DND-41 (cell line): ENCODE results near the gene ZFYVE28.

Experiments
- ATAC-seq: fragments of 200-7000 bp; cut with Tn5 transposase; 3 replicates; pipeline ENCODE4 v1.9.1; 2021; ENCODE audit warnings: low read depth; ENCODE audit not compliant: insufficient read depth
- DNase-seq: peaks from one replicate; pipeline ENCODE4 v3.0.0-alpha.2; 2020
- H2AFZ ChIP-seq: 2 replicates; pipeline ENCODE4 v1.6.0; 2012; ENCODE audit warnings: low read depth, low read length
- H3K27ac ChIP-seq: 2 replicates; pipeline ENCODE4 v1.5.1; 2012; ENCODE audit warnings: low read length, inconsistent platforms
- H3K27me3 ChIP-seq: fragments of 200-600 bp; sonication (generic); 2 replicates; pipeline ENCODE4 v1.6.0; 2012; ENCODE audit warnings: low read length, mild to moderate bottlenecking, inconsistent platforms; ENCODE audit not compliant: insufficient read depth, poor library complexity
- H3K36me3 ChIP-seq: 2 replicates; pipeline ENCODE4 v1.5.1; 2012; ENCODE audit warnings: low read length, inconsistent platforms; ENCODE audit not compliant: insufficient read depth
- H3K4me1 ChIP-seq: 2 replicates; pipeline ENCODE4 v1.5.1; 2012; ENCODE audit warnings: mild to moderate bottlenecking, low read length; ENCODE audit not compliant: insufficient read depth
- H3K4me2 ChIP-seq: 2 replicates; pipeline ENCODE4 v1.6.0; 2012; ENCODE audit warnings: mild to moderate bottlenecking, moderate library complexity, low read length, inconsistent platforms; ENCODE audit not compliant: insufficient read depth
- H3K4me3 ChIP-seq, 2 experiments: fragments of 200-600 bp in 1 of 2; shearing (Covaris generic) in 1 of 2; 2 replicates each; pipeline ENCODE4 v1.5.1; 2012 to 2016; ENCODE audit warnings: inconsistent platforms in 2 of 2, low read length in 2 of 2, mild to moderate bottlenecking in 2 of 2, low read depth in 1 of 2, moderate library complexity in 1 of 2
- H3K79me2 ChIP-seq: 2 replicates; pipeline ENCODE4 v1.6.0; 2012; ENCODE audit warnings: low read length, inconsistent platforms; ENCODE audit not compliant: insufficient read depth
- H3K9ac ChIP-seq: 2 replicates; pipeline ENCODE4 v1.6.0; 2012; ENCODE audit warnings: low read depth, mild to moderate bottlenecking, inconsistent platforms, low read length, moderate library complexity
- H3K9me3 ChIP-seq: 2 replicates; pipeline ENCODE4 v1.5.1; 2012; ENCODE audit warnings: low read length, moderate library complexity, mild to moderate bottlenecking, inconsistent platforms; ENCODE audit not compliant: insufficient read depth, severe bottlenecking
- H4K20me1 ChIP-seq: 2 replicates; pipeline ENCODE4 v1.6.0; 2012; ENCODE audit warnings: low read length; ENCODE audit not compliant: insufficient read depth
- CTCF ChIP-seq: IDR thresholded peaks from 2 replicates; pipeline ENCODE4 v1.5.1; 2012; ENCODE audit warnings: borderline replicate concordance, low read length, moderate library complexity, mild to moderate bottlenecking; ENCODE audit not compliant: poor library complexity, severe bottlenecking; ENCODE audit errors: extremely low read depth
- EZH2 ChIP-seq: IDR thresholded peaks from 3 replicates; pipeline ENCODE4 v1.6.1; 2012; ENCODE audit warnings: borderline replicate concordance, low read depth, mild to moderate bottlenecking, moderate library complexity, low read length, inconsistent platforms; ENCODE audit not compliant: severe bottlenecking

Gene ZFYVE28

GRCh38 chr4:2303686-2304320 lies 114.6 kb downstream of the ZFYVE28 start:
- Histone ChIP-seq H3K4me2 (no peak overlapping the region), H3K27me3 (no peaks in the 10 kb centered on the region), H3K4me1 (no peaks in the 10 kb centered on the region), H3K36me3 (no peaks in the 10 kb centered on the region), H3K9ac (no peak overlapping the region), H4K20me1 (no peaks in the 10 kb centered on the region; the same call in 1 of the 2 replicates), H3K79me2 (no peaks in the 10 kb centered on the region), H2AFZ (no peak overlapping the region), H3K27ac (no peak overlapping the region), H3K4me3 (no peak overlapping the region), H3K9me3 (no peaks in the 10 kb centered on the region)
- DNase-seq (no peak), ATAC-seq (no peak)
- TF ChIP-seq EZH2 = no peak
- TF ChIP-seq CTCF = no peak

GRCh38 chr4:2303121-2303685 lies 115.2 kb downstream of the ZFYVE28 start:
- no peaks in the 10 kb centered on the region for H3K9me3 ChIP-seq
- DNase-seq (no peak), ATAC-seq (no peak)
- H3K4me2 ChIP-seq = no peak overlapping the region
- H3K9ac ChIP-seq = no peak overlapping the region
- H4K20me1 ChIP-seq = no peaks in the 10 kb centered on the region; the same call in none of the 2 replicates
- no peak overlapping the region for H2AFZ ChIP-seq
- H3K79me2 ChIP-seq = no peaks in the 10 kb centered on the region
- no peak overlapping the region for H3K4me3 ChIP-seq
- H3K4me1 ChIP-seq = no peaks in the 10 kb centered on the region
- TF ChIP-seq EZH2 (no peak), CTCF (no peak)
- H3K27me3 ChIP-seq = no peaks in the 10 kb centered on the region
- no peaks in the 10 kb centered on the region for H3K36me3 ChIP-seq
- no peak overlapping the region for H3K27ac ChIP-seq

GRCh38 chr4:2302387-2303119 lies 115.9 kb downstream of the ZFYVE28 start:
- no peak overlapping the region for H3K4me2 ChIP-seq
- TF ChIP-seq EZH2 (no peak), CTCF (no peak)
- peaks cover 6% of the 10 kb centered on the region for H4K20me1 ChIP-seq
- no peaks in the 10 kb centered on the region for H3K79me2 ChIP-seq
- DNase-seq (no peak), ATAC-seq (no peak)
- no peaks in the 10 kb centered on the region for H3K27me3 ChIP-seq
- no peak overlapping the region for H3K27ac ChIP-seq
- H3K4me1 ChIP-seq = no peaks in the 10 kb centered on the region
- no peaks in the 10 kb centered on the region for H3K9me3 ChIP-seq
- no peak overlapping the region for H2AFZ ChIP-seq
- H3K9ac ChIP-seq = no peak overlapping the region
- no peak overlapping the region for H3K4me3 ChIP-seq
- no peaks in the 10 kb centered on the region for H3K36me3 ChIP-seq
